Trophoblast cell (in vitro differentiated cells and primary cell): ENCODE results near the gene ZBTB25.

ENCODE experiments used
- DNase-seq, 2 donors: peaks; one replicate each; pipeline ENCODE4 v3.0.0-alpha.2; 2016
- H2AFZ ChIP-seq: 2 replicates; pipeline ENCODE4 v1.6.1; 2013; ENCODE audit warnings: low read length, moderate library complexity, mild to moderate bottlenecking; ENCODE audit not compliant: insufficient read depth, poor library complexity
- H2AK5ac ChIP-seq: 2 replicates; pipeline ENCODE4 v1.6.1; 2013; ENCODE audit warnings: mild to moderate bottlenecking, low read length
- H2BK120ac ChIP-seq: 2 replicates; pipeline ENCODE4 v1.6.1; 2013; ENCODE audit warnings: low read length, mild to moderate bottlenecking, moderate library complexity; ENCODE audit not compliant: insufficient read depth, poor library complexity
- H2BK12ac ChIP-seq: 2 replicates; pipeline ENCODE4 v1.6.1; 2013; ENCODE audit warnings: mild to moderate bottlenecking, low read length, moderate library complexity
- H2BK5ac ChIP-seq: 2 replicates; pipeline ENCODE4 v1.6.1; 2013; ENCODE audit warnings: low read length, low read depth, moderate library complexity, mild to moderate bottlenecking; ENCODE audit not compliant: poor library complexity
- H3K14ac ChIP-seq: 2 replicates; pipeline ENCODE4 v1.6.1; 2013; ENCODE audit warnings: mild to moderate bottlenecking, low read length
- H3K18ac ChIP-seq: 2 replicates; pipeline ENCODE4 v1.6.1; 2013; ENCODE audit warnings: mild to moderate bottlenecking, low read length
- H3K23ac ChIP-seq: 2 replicates; pipeline ENCODE4 v1.6.1; 2013; ENCODE audit warnings: low read length
- H3K27ac ChIP-seq: 2 replicates; pipeline ENCODE4 v1.5.1; 2013; ENCODE audit warnings: low read depth, mild to moderate bottlenecking, inconsistent platforms, low read length, moderate library complexity
- H3K27me3 ChIP-seq: 2 replicates; pipeline ENCODE4 v1.6.1; 2013; ENCODE audit warnings: inconsistent platforms, mild to moderate bottlenecking, low read length, moderate library complexity; ENCODE audit not compliant: insufficient read depth
- H3K36me3 ChIP-seq, 2 experiments: 1 replicate in 1 of 2; 2 replicates in 1 of 2; pipeline ENCODE4 v1.6.1; 2013; ENCODE audit warnings: low read length in 2 of 2, mild to moderate bottlenecking in 2 of 2, moderate library complexity in 1 of 2; ENCODE audit not compliant: insufficient read depth in 2 of 2, control insufficient read depth in 1 of 2
- H3K4ac ChIP-seq: 2 replicates; pipeline ENCODE4 v1.6.1; 2013; ENCODE audit warnings: low read depth, mild to moderate bottlenecking, low read length, moderate library complexity
- H3K4me1 ChIP-seq, 2 experiments: 1 replicate in 1 of 2; 2 replicates in 1 of 2; pipeline ENCODE4 v1.6.1; 2013; ENCODE audit warnings: low read length in 2 of 2, mild to moderate bottlenecking in 2 of 2, moderate library complexity in 1 of 2; ENCODE audit not compliant: insufficient read depth in 2 of 2, control insufficient read depth in 1 of 2
- H3K4me2 ChIP-seq: 2 replicates; pipeline ENCODE4 v1.6.1; 2013; ENCODE audit warnings: inconsistent platforms, mild to moderate bottlenecking, low read length, moderate library complexity
- H3K4me3 ChIP-seq: 2 replicates; pipeline ENCODE4 v1.5.1; 2013; ENCODE audit warnings: mild to moderate bottlenecking, low read depth, low read length, inconsistent platforms
- H3K79me1 ChIP-seq: one replicate; pipeline ENCODE4 v1.6.1; 2013; ENCODE audit warnings: low read length
- H3K79me2 ChIP-seq: 2 replicates; pipeline ENCODE4 v1.6.1; 2013; ENCODE audit warnings: low read length, mild to moderate bottlenecking; ENCODE audit not compliant: control insufficient read depth, insufficient read depth, poor library complexity
- H3K9ac ChIP-seq: 2 replicates; pipeline ENCODE4 v1.6.1; 2013; ENCODE audit warnings: mild to moderate bottlenecking, low read length
- H3K9me3 ChIP-seq: 2 replicates; pipeline ENCODE4 v1.6.1; 2013; ENCODE audit warnings: low read depth, mild to moderate bottlenecking, control low read depth, inconsistent platforms, low read length; ENCODE audit not compliant: insufficient read depth
- H4K12ac ChIP-seq: 2 replicates; pipeline ENCODE4 v1.6.1; 2013; ENCODE audit warnings: low read depth, mild to moderate bottlenecking, low read length, moderate library complexity
- H4K8ac ChIP-seq: 2 replicates; pipeline ENCODE4 v1.6.1; 2013; ENCODE audit warnings: low read depth, mild to moderate bottlenecking, low read length, moderate library complexity
- H4K91ac ChIP-seq: one replicate; pipeline ENCODE4 v1.6.1; 2013; ENCODE audit warnings: low read depth, mild to moderate bottlenecking, low read length, moderate library complexity
- WGBS: extraction: QIAGEN DNeasy Blood & Tissue Kit; methylation state at CpG from one replicate; pipeline ENCODE4 v1.1.7; 2013; ENCODE audit warnings: missing lambda C conversion rate; ENCODE audit not compliant: insufficient read length, insufficient coverage; ENCODE audit errors: extremely low coverage; 5-methylcytosine and 5-hydroxymethylcytosine counted together

The ZBTB25 gene

DNA sequence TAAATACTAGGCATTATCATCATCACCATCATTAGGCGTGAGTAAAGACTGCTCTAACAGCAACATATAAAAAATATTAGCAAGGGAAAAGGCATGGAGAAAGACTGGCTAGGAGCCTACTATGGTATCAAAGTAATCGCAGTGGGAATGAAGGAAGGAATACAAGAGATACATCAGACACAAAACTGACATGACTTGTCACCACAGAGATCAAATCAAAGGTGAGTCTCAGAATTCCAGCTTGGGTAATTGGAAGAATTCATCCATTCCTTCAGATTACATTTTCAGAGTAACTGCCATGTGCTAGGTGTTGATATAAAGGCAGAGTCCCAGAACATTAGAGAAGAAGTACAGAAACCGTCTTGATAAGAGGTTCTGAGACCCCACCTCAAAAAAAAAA, 10.2 kb downstream of the ZBTB25 start:
- WGBS, result no CpG with 5 or more reads among the region's 3 CpGs
- no peak overlapping the region for H3K23ac ChIP-seq
- H2BK120ac ChIP-seq, result no peak overlapping the region
- no peak overlapping the region for H2AK5ac ChIP-seq
- H3K4me2 ChIP-seq, result no peak overlapping the region
- no peak for DNase-seq
- no peak overlapping the region for H2BK5ac ChIP-seq
- no peak overlapping the region for H3K4ac ChIP-seq
- H2BK12ac ChIP-seq, result no peak overlapping the region
- H3K4me1 ChIP-seq, result peaks cover 0 to 4% of the 10 kb centered on the region in 2 experiments
- H3K14ac ChIP-seq, result no peak overlapping the region
- no peaks in the 10 kb centered on the region for H3K27me3 ChIP-seq
- H3K79me1 ChIP-seq, result peaks cover 3% of the 10 kb centered on the region
- H3K4me3 ChIP-seq, result no peak overlapping the region
- no peaks in the 10 kb centered on the region for H3K9me3 ChIP-seq
- no peak overlapping the region for H2AFZ ChIP-seq
- H3K79me2 ChIP-seq, result no peaks in the 10 kb centered on the region
- H3K27ac ChIP-seq, result no peak overlapping the region
- no peak overlapping the region for H4K12ac ChIP-seq
- H4K91ac ChIP-seq, result no peak overlapping the region
- peaks cover 3 to 10% of the 10 kb centered on the region in 2 experiments for H3K36me3 ChIP-seq
- H3K18ac ChIP-seq, result no peak overlapping the region
- H4K8ac ChIP-seq, result no peak overlapping the region
- H3K9ac ChIP-seq, result no peak overlapping the region

- Histone ChIP-seq H3K23ac (no peak overlapping the region), H3K4me1 (peaks cover 0 to 2% of the 10 kb centered on the region in 2 experiments), H2BK12ac (no peak overlapping the region), H3K27ac (no peak overlapping the region), H3K36me3 (peaks cover 11 to 15% of the 10 kb centered on the region in 2 experiments), H2BK120ac (no peak overlapping the region), H3K79me2 (no peaks in the 10 kb centered on the region), H3K9ac (no peak overlapping the region), H3K14ac (no peak overlapping the region), H4K12ac (no peak overlapping the region), H3K27me3 (no peaks in the 10 kb centered on the region), H3K4ac (no peak overlapping the region), H2AK5ac (no peak overlapping the region), H3K4me3 (no peak overlapping the region), H2BK5ac (no peak overlapping the region), H4K8ac (no peak overlapping the region), H3K79me1 (peaks cover 3% of the 10 kb centered on the region), H3K9me3 (no peaks in the 10 kb centered on the region), H4K91ac (no peak overlapping the region), H2AFZ (no peak overlapping the region), H3K18ac (no peak overlapping the region), H3K4me2 (no peak overlapping the region)
- no CpG with 5 or more reads among the region's 2 CpGs for WGBS
- DNase-seq, result no peak
These were observed 12.0 kb downstream of the ZBTB25 start for GRCh38 chr14:64491637-64492036.

- Histone ChIP-seq H4K8ac (no peak overlapping the region), H3K14ac (no peak overlapping the region), H3K27me3 (no peaks in the 10 kb centered on the region), H3K9me3 (no peaks in the 10 kb centered on the region), H2BK5ac (no peak overlapping the region), H2AK5ac (no peak overlapping the region), H4K12ac (no peak overlapping the region), H3K36me3 (peaks cover 11 to 16% of the 10 kb centered on the region in 2 experiments), H2AFZ (no peak overlapping the region), H3K4me3 (no peak overlapping the region), H3K9ac (no peak overlapping the region), H3K23ac (no peak overlapping the region), H3K79me1 (no peaks in the 10 kb centered on the region), H4K91ac (no peak overlapping the region), H3K4me1 (no peaks in the 10 kb centered on the region), H3K18ac (no peak overlapping the region), H3K79me2 (no peaks in the 10 kb centered on the region), H3K4me2 (no peak overlapping the region), H2BK12ac (no peak overlapping the region), H3K4ac (no peak overlapping the region), H3K27ac (no peak overlapping the region), H2BK120ac (no peak overlapping the region)
- DNase-seq, result no peak
- no CpG with 5 or more reads among the region's 5 CpGs for WGBS
These were observed 15.0 kb downstream of the ZBTB25 start for GRCh38 chr14:64488590-64489099.

DNA sequence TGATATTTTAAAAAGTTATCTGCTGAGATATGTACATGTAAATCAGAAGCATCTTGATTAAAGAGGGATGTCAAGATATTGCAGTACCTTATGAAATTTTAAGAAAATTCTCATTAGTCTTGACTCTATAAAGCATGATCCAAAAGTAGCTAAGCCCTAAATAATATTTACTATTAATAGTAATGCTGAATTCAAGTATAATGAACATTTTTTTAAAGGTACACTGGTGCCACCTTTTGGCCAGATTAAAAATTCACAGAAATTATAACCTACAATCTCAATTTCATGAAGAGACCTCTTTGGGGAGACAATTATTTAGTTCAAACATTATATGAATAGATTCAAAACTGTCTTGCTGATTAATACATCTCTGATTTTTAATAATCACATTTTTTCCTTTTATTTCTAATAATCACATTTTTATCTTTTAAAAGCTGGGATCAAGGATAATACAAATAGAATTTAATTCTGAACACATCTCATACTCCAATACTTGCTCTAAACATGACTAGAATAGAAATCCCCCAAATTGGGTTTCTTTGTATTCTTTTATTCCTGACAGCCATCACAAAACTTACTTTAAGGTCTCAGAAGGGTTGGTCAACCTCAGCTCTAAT, 24.9 kb downstream of the ZBTB25 start:
- Histone ChIP-seq H3K4ac (no peak overlapping the region), H2BK12ac (no peak overlapping the region), H2AK5ac (no peak overlapping the region), H4K12ac (no peak overlapping the region), H3K4me1 (no peaks in the 10 kb centered on the region), H2BK120ac (no peak overlapping the region), H3K27ac (no peak overlapping the region), H3K79me2 (no peaks in the 10 kb centered on the region), H2AFZ (no peak overlapping the region), H3K9me3 (no peaks in the 10 kb centered on the region), H3K4me2 (no peak overlapping the region), H3K14ac (no peak overlapping the region), H3K9ac (no peak overlapping the region), H2BK5ac (no peak overlapping the region), H3K79me1 (peaks cover 3% of the 10 kb centered on the region), H3K4me3 (no peak overlapping the region), H3K18ac (no peak overlapping the region), H4K91ac (no peak overlapping the region), H3K27me3 (no peaks in the 10 kb centered on the region), H3K23ac (no peak overlapping the region), H3K36me3 (no peaks in the 10 kb centered on the region), H4K8ac (no peak overlapping the region)
- DNase-seq, result peak in 1 of 2 donors; percentile 75
